Neutrophil (primary cell): ENCODE results near the gene HSPA2.

Experiments
- H3K27ac ChIP-seq: fragments of 200-600 bp; sonication (generic); 2 replicates; pipeline ENCODE4 v1.5.1; 2016; ENCODE audit warnings: mild to moderate bottlenecking, moderate library complexity
- H3K27me3 ChIP-seq: fragments of 200-600 bp; sonication (generic); 2 replicates; pipeline ENCODE4 v1.6.0; 2016; ENCODE audit warnings: mild to moderate bottlenecking
- H3K36me3 ChIP-seq: fragments of 200-600 bp; sonication (generic); 2 replicates; pipeline ENCODE4 v1.5.1; 2017
- H3K4me1 ChIP-seq, 2 experiments: fragments of 200-600 bp in 1 of 2; sonication (generic) in 1 of 2; 1 replicate in 1 of 2; 2 replicates in 1 of 2; pipeline versions ENCODE4 v1.5.1 to v1.6.1; 2013 to 2016; ENCODE audit warnings: low read depth in 1 of 2, low read length in 1 of 2, mild to moderate bottlenecking in 1 of 2, moderate library complexity in 1 of 2; ENCODE audit not compliant: control insufficient read depth in 1 of 2, insufficient read depth in 1 of 2
- H3K4me3 ChIP-seq, 2 experiments: fragments of 200-600 bp in 1 of 2; sonication (generic) in 1 of 2; 1 replicate in 1 of 2; 2 replicates in 1 of 2; pipeline ENCODE4 v1.5.1; 2013 to 2016; ENCODE audit warnings: low read depth in 1 of 2, low read length in 1 of 2, mild to moderate bottlenecking in 1 of 2, moderate library complexity in 1 of 2
- H3K9me3 ChIP-seq: fragments of 200-600 bp; sonication (generic); 2 replicates; pipeline ENCODE4 v1.5.1; 2016
- CTCF ChIP-seq: fragments of 200-600 bp; sonication (generic); IDR thresholded peaks from 2 replicates; pipeline ENCODE4 v1.5.1; 2016; ENCODE audit warnings: antibody characterized with exemption

HSPA2 gene

GRCh38 chr14:64518229-64518628 is 22.3 kb upstream of the HSPA2 start:
- H3K4me1 ChIP-seq, result no peaks in the 10 kb centered on the region
- no peak for TF ChIP-seq CTCF
- H3K36me3 ChIP-seq, result peaks cover 21% of the 10 kb centered on the region
- no peaks in the 10 kb centered on the region for H3K27me3 ChIP-seq
- no peak overlapping the region for H3K27ac ChIP-seq
- no peaks in the 10 kb centered on the region for H3K9me3 ChIP-seq
- no peak overlapping the region for H3K4me3 ChIP-seq

- Histone ChIP-seq H3K27ac (no peak overlapping the region), H3K36me3 (peaks cover 24% of the 10 kb centered on the region), H3K4me1 (no peaks in the 10 kb centered on the region), H3K4me3 (no peak overlapping the region), H3K27me3 (no peaks in the 10 kb centered on the region), H3K9me3 (no peaks in the 10 kb centered on the region)
- no peak for TF ChIP-seq CTCF
These were observed 19.8 kb upstream of the HSPA2 start for GRCh38 chr14:64520699-64521098.

- Histone ChIP-seq H3K36me3 (peaks cover 24% of the 10 kb centered on the region), H3K27me3 (no peaks in the 10 kb centered on the region), H3K4me3 (no peak overlapping the region), H3K9me3 (no peaks in the 10 kb centered on the region), H3K4me1 (no peaks in the 10 kb centered on the region), H3K27ac (no peak overlapping the region)
- no peak for TF ChIP-seq CTCF
These were observed 17.8 kb upstream of the HSPA2 start for GRCh38 chr14:64522591-64523355.

- Histone ChIP-seq H3K4me1 (no peaks in the 10 kb centered on the region), H3K27me3 (no peaks in the 10 kb centered on the region), H3K9me3 (no peaks in the 10 kb centered on the region), H3K36me3 (peaks cover 24% of the 10 kb centered on the region), H3K4me3 (no peak overlapping the region), H3K27ac (no peak overlapping the region)
- TF ChIP-seq CTCF, result no peak
These were observed 15.2 kb upstream of the HSPA2 start for GRCh38 chr14:64525354-64525753.

GRCh38 chr14:64531567-64531966 is 9.0 kb upstream of the HSPA2 start:
- TF ChIP-seq CTCF, result no peak
- no peaks in the 10 kb centered on the region for H3K27me3 ChIP-seq
- H3K4me3 ChIP-seq, result no peak overlapping the region
- H3K4me1 ChIP-seq, result no peaks in the 10 kb centered on the region
- H3K9me3 ChIP-seq, result no peaks in the 10 kb centered on the region
- H3K36me3 ChIP-seq, result no peaks in the 10 kb centered on the region
- no peak overlapping the region for H3K27ac ChIP-seq
